GM19099 (cell line): ENCODE results near the gene GABARAP.

Experiments
- POLR2A ChIP-seq: IDR thresholded peaks from 3 replicates; pipeline ENCODE4 v1.6.1; 2011; ENCODE audit warnings: low read depth; ENCODE audit not compliant: insufficient read length; ENCODE audit errors: extremely low read depth

The GABARAP gene

DNA sequence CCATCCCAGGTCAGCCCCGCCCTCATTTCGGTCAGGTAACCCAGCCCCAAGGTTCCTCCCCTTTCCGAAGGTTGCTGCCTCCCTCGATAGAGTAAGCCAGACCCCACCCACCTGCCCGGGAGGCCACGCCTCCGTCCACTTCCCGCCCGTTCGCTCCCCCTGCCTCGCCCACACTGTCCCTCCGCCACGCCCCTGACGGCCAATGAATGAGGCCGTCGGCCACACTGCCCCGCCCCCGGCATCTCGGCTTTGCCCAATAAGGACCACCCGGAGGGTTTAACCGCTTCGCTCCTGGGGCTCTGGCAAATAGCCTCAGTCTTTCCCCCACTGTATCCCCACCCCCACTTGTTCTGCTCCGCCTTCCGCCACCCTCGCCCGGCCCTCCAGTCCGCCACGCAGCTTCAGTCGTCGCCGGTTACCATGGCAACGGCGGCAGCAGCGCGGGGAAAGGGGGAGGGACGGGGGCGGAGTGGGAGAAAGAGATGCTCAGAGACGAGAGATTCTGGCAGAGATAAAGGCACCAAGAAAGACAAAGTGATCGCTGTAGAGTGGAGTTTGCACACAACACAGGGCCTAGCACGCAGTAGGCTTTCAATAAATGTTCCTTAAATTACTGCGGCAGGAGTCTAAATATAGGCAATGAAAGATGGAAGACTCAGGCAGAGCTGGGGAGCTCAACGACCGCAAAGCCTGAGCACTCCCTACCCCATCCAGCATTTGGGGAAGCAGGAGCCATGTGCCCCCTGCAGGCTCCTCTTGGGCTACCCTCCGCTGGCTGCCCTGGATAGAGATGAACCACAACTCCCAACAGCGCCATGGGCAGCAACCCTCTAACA, 27.7 kb downstream of the GABARAP start:
- no peak for TF ChIP-seq POLR2A

DNA sequence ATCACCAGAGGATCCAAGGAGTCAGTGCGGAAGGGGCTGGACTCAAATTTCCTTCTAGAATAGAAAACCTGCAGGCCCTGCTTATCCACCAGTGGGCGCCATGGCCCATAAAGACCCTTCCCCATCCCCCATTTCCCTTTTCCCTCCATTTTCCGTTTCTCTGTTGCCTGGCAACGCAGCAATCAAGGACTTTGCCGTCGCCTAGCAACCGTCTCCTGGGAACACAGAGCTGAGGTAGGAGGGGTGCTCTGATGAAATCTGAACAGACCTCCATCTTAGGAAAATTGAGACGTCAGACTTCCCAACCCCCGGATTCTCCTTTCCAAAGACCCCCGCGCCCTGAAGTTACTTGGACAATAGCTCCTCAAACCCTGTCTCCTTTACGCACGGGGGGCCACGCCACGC, 28.4 kb downstream of the GABARAP start:
- TF ChIP-seq POLR2A, result no peak

DNA sequence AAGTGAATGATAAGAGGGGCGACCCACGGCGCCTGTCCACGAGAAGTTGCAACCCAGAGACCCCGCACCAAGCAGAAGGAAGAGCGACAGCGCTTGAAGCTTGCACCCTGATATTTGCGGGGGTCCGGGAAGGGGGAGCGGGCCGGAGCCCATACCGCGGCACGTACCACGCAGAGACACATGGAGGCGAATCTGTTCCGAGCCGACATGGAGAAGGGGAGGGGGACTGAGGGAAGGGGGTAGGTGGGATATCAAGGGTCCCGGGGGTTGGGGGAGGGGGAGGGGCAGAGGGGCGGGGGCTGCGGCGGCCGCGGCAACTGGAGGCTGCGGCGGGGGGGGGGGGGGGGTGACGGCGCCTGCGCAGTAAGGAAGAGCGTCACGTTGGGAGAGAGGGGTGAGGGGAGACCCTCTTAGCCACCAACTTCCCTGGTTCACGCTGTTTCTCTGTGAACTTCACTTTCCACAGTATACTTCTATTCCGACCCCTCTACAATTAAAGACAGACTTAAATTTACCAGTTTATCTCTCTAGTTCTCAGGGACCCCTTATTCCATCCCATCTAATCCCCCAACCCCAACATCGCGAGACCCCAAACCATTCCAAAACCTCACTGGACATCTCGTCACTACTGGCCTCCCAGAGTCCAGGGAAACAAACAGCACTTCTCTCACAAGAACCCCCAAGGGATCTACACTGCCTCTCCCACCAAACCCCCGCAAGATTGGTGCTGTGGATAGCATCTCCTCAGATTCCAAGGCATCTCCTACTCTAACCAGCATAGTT, 30.6 kb downstream of the GABARAP start:
- TF ChIP-seq POLR2A, result no peak

DNA sequence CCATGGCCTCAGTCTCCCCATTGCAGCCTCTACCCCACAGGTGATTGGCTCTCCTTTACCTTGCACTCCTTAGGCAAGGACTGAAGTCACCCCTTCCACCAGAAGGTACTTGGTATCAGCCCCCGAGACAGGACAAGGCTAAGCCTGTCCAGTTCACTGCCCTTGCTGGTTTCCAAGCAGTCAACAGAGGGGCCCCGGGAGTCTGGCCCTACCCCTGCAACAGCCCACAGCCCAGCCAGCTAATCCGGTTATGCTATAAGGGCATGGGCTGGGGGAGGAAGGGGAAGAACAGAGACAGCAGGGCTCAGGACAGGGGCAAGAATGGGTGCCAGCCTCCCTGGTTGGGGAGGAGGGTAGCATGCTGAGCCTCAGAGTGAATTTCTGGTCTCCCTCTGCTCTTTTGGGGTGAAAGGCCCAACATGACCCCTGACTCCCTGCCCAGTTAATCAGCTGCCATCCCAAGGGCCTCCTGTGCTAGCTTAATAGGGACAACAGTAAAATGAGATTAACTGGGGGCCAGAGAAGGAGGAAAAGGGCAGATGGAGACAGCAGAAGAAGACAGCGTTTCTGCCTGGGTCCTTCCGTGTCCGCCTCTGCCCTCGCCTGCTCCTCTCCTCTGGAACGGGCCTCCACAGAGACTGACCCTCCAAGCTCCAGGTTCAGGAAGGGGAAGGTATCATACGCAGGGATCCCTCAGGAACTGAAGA, 33.3 kb downstream of the GABARAP start:
- TF ChIP-seq POLR2A, result no peak

- TF ChIP-seq POLR2A, result no peak
Measured at GRCh38 chr17:7208027-7208571, 34.1 kb downstream of the GABARAP start.

DNA sequence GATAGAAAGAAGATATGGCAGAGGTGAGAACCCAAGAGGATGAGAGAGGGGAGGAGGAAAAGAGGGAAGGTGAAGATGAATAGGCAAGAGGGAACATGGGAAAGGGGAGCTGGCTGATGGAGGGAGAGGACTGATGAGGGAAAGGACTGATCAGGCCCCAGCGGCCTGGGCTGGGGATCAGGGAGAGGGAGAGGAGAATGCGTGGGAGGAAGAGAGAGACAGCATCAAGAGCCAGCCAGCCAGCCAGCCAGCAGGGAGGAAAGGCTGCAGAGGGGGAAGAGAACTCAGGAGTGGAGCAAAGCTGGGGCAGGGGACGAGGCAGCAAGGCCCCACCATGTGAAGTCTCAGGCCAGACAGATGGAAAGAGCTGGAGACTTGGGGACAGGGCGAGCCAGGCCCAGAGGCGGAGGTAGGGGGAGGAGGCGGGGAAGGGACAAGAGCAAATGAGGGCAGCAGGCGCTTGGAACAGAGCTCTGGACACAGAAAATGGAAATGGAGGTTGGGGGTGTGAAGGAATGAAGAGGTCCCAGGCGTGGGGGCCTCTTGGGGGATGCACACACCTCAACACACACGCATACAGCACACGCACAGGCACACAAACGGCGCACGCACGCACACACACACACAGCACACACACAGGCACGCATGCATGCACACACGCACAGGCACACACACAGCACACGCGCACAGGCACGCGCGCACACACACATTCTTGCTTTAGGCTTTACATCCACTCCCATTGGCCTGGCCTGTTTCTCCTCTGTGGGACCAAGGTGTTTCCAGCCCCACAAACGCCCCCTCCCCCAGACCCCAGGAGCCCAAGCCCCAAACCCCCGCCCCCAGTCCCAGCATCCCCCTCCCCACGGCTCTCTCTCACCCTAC, 34.9 kb downstream of the GABARAP start:
- TF ChIP-seq POLR2A, result no peak

DNA sequence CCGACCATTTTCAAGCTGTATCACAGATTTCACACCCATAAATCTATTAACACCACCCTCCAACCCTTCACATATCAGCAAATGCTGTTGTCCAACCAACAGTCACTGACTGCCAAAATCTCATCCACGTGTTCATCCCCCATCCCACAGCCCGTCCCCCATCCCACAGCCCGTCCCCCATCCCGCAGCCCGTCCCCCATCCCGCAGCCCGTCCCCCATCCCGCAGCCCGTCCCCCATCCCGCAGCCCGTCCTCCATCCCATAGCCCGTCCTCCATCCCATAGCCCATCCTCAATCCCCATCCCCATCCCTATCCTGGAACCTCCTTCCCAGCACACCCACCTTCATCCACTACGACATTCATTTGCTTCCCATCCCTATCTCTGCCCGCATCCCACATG, 36.7 kb downstream of the GABARAP start:
- TF ChIP-seq POLR2A, result no peak

DNA sequence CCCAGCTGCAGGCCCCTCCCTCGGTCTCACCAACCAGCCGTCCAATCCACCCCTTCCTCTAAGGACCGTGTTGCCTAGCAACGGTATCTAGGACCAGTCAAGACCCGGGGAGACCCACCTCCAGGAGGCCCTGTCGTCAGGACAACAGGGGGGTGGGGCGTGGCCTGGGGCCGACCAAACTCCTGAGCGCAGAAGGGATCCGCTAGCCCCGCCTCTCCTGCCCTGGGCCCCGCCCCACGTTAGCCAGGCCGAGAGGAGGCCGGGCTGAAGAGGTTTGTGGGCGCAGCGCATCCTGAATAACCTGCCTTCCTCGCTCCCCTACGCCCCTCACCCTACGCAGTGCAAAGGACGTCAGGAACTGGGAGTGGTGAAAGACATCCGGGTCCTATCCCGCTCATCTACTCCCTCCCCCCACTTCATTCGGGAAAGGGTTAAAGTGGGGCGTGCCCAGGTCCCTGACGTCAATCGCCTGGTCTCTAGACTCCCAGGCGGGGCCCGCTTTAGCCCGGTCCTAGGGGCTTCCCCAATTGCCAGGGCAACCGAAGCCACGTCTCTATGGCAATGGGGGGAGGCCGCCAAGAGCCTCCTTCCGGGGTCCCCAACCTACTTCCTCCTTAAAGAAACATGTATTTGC, 37.3 kb downstream of the GABARAP start:
- TF ChIP-seq POLR2A, result peak; percentile 41

DNA sequence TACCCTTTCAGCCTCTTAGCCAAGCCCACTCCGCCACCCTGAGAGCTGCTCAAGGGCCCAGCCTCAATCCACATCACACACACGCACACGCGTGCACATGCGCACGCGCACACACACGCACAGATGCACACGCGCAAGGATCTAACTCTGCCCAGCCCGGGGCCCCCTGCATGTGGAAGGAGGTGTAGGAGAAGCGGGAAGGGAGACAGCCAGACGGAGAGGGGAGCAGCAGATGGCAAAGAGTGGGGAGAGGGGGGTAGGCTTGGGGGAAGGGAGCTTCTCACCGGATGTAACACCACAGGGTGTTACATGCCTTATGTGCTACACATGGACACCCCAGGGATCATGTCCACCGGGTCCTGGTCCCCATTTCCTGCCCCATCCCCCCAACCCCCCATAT, 37.9 kb downstream of the GABARAP start:
- TF ChIP-seq POLR2A, result no peak

- no peak for TF ChIP-seq POLR2A
Measured at GRCh38 chr17:7203391-7203790, 38.9 kb downstream of the GABARAP start.

DNA sequence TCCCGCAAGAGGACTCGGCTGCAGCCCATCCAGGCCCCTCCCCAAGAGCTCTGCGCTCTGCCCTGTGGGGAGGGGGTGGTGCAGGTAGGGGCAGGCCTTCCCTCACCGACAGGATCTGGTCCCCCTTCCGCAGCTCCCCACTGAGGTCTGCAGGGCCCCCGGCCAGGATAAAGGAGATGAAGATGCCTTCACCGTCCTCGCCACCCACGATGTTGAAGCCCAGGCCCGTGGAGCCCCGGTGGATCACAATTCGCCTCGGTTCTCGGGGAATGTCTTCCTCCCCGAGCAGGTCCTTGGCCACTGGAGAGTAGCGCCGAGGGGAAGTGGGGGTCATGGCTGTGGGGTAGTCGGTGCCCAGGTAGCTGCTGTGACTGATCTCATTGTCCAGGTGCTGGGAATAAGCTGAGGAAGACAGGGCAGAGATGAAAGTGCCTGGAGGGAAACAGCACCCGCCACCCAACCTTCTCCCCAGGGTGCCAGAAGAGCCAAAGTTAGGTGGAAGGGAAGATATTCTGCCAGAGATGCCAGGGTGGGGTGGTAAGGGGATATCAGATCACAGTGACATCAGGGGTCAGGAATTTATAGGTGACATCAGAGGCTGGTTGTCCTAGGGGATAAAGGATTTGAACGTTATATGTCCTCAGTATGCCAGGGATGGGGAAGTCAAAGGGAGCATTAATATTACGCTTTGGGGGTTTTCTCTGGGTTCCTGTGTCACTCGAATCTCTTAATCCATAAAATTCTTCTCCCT, 45.4 kb downstream of the GABARAP start:
- no peak for TF ChIP-seq POLR2A

DNA sequence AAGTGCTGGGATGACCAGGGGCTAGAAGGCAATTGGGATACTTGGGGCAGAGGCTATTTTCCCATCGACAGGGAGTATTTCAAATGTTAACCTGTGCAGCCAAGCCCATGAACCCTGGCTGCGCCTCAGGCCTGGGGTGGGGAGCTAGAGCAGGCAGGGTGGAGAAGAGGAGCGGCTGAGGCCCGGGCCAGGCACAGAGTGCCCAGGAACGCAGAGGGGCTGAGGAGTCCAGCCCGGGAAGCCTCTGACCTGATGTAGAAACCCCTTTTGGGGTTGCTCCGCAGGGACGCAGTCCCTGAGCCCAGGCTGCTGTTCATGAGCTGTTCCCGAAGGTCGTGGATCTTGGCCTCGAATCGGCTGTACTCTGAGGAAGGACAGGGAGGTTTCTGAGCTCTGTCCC, 46.3 kb downstream of the GABARAP start:
- TF ChIP-seq POLR2A, result no peak

DNA sequence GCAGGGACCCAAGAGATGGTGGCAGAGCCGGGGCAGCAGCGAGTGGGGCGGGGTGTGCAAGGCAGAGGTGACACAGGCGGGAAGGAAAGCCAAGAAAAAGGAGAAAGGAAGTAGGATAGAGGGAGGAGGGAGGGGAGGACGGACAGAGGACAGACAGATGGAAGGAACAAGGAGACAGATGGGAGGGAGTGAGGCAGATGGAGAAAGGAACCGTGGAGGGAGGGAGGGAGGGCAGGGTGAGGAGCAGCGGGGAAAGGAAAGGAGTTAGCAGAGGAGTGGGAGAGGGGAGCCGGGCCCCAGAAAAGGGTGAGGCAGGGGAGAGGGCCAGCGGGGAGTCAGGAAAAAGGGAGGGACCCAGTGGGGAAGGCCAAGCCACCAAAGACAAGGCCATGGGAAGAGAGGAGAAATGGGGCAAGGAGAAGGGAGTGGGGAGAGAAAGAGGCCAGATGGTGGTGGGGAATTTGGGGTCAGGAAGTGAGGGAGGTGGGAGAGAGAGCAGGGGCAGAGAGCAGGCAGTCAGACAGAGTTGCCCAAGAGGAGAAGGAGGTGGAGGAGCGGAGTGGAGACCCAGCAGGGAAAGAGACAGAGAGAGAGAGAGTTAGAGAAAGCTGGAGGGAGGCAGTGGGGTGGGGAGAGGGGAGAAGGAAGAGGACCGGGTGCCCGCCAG, 49.8 kb downstream of the GABARAP start:
- no peak for TF ChIP-seq POLR2A
